K562 (cell line): ENCODE data around the gene AP2S1. TPM values are rescaled to one million over a fixed set of nuclear protein-coding genes. Genes with fewer than 3 reads are reported as not detected.

ENCODE experiments used
- CREM ChIP-seq: IDR thresholded peaks from 2 replicates; pipeline ENCODE4 v1.6.1; 2014; ENCODE audit warnings: antibody characterized with exemption, low read depth
- HCFC1 ChIP-seq: IDR thresholded peaks from 2 replicates; pipeline ENCODE4 v1.6.1; 2012; ENCODE audit warnings: low read depth, low read length, improper control_type of control experiment
- MYNN ChIP-seq, 2 experiments: sonication (generic); formaldehyde crosslinking in 1 of 2; IDR thresholded peaks; 2 replicates each; pipeline versions ENCODE4 v1.5.0 to v1.6.1; 2016 to 2020; ENCODE audit warnings: antibody characterized with exemption in 1 of 2, missing genetic modification reagents in 1 of 2
- ZNF175 ChIP-seq: fragments of 200-800 bp; sonication (Bioruptor generic); IDR thresholded peaks from 2 replicates; pipeline ENCODE4 v1.6.1; 2016; ENCODE audit warnings: low read depth, mild to moderate bottlenecking, missing genetic modification characterization, missing compliant biosample characterization
- ZNF445 ChIP-seq: fragments of 250-450 bp; sonication (Bioruptor Pico); IDR thresholded peaks from 2 replicates; pipeline ENCODE4 v1.4.0; 2020; ENCODE audit warnings: low read depth, mild to moderate bottlenecking, moderate library complexity
- polyA plus RNA-seq, 8 experiments: library from polyadenylated mRNA; depleted of rRNA in 4 of 8; stranded (reverse) in 5 of 8; unstranded in 3 of 8; fragments of >200 nt; fragmentation: Nextera tagmentation in 2 of 8; fragmentation: Illumina TruSeq in 1 of 8; extraction: Ambion mirVana in 2 of 8; extraction: Trizol in 1 of 8; gene quantifications; 2 replicates each; pipeline versions ENCODE4 v1.2.1 to v1.2.3, GENCODE V29; 2011 to 2014; ENCODE audit warnings: inconsistent platforms in 1 of 8, missing spikeins in 1 of 8
- total RNA-seq, 7 experiments: library from RNA; depleted of rRNA in 6 of 7; stranded (reverse); fragments of >200 nt in 6 of 7; fragmentation: Illumina TruSeq in 2 of 7; extraction: Trizol in 2 of 7; gene quantifications; 2 replicates each; pipeline versions ENCODE4 v1.2.1 to v1.2.3, GENCODE V29; 2011 to 2021; ENCODE audit warnings: low replicate concordance in 1 of 7
- TF ChIP-seq, protein P1 (sequence below): sonication (generic); formaldehyde crosslinking; IDR thresholded peaks from 2 replicates; pipeline ENCODE4 v1.8.1; 2023; ENCODE audit warnings: mild to moderate bottlenecking, missing genetic modification reagents, moderate library complexity
- TF ChIP-seq, protein P2 (sequence below), 2 experiments: fragments of 450-650 bp; formaldehyde crosslinking in 1 of 2; IDR thresholded peaks; 2 replicates each; pipeline versions ENCODE4 v1.4.0 to v1.6.1; 2014 to 2020; ENCODE audit warnings: mild to moderate bottlenecking in 2 of 2, borderline replicate concordance in 1 of 2, low read depth in 1 of 2
- TF ChIP-seq, protein P3 (sequence below), 2 experiments: IDR thresholded peaks; 2 replicates each; pipeline ENCODE4 v1.6.1; 2012; ENCODE audit warnings: improper control_type of control experiment in 2 of 2, low read depth in 2 of 2, low read length in 2 of 2, borderline replicate concordance in 1 of 2
- TF ChIP-seq, protein P4 (sequence below): IDR thresholded peaks from 2 replicates; pipeline ENCODE4 v1.6.1; 2011; ENCODE audit not compliant: insufficient read length; ENCODE audit errors: extremely low read depth
- TF ChIP-seq, protein P5 (sequence below), 2 experiments: fragments of 200-800 bp in 1 of 2; sonication (Bioruptor generic) in 1 of 2; sonication (generic) in 1 of 2; formaldehyde crosslinking in 1 of 2; IDR thresholded peaks in 1 of 2; conservative IDR thresholded peaks in 1 of 2; 2 replicates each; pipeline versions ENCODE4 v1.5.0 to v1.6.1; 2016 to 2020; ENCODE audit warnings: missing compliant biosample characterization in 1 of 2, missing genetic modification characterization in 1 of 2, missing genetic modification reagents in 1 of 2

AP2S1 gene
- total and polyA plus RNA-seq, 9 of the 15 experiments (the other 6 are each of a cell fraction or from before 2014, with no cell fraction given), result 32.4 to 294 (median 136) TPM

DNA sequence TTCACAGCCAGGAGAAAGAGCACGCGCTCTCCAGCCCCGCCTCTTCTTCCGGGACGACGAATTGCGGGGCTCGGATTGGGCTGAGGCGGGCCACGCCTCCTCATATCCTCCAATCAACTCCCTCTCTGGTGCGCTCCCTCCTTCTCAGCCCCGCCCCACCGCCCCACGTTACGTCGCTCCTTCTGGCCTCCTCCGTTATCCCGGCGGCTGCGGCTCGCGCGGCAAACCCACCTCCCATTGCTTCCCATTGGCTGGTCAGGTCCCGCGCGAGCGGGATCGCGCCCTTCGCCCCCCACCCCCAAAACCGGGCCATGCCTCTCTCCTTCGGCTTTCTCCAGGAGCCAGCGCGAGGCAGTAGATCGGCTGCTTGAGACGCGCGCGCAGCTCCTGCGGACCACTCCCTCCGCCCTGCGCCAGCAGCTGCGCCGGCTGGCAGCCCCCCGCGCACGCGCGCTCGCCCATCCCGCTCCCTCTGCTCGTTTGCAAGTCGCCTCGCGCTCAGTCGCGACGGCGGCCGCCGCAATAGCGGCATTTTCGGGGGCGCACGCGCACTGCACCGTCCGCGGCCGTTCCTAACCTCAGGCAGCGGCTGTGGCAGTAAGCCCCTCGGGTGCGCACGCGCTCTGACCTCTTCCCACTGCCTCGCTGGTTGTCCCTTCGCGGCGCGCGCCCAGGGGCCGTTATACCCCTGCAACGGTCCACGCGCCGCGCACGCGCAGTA, 9.6 kb upstream of the AP2S1 start (continued):
- peak; percentile 82; the same call in 1 of the 2 replicates for TF ChIP-seq CREM
- TF ChIP-seq, protein P1, sequence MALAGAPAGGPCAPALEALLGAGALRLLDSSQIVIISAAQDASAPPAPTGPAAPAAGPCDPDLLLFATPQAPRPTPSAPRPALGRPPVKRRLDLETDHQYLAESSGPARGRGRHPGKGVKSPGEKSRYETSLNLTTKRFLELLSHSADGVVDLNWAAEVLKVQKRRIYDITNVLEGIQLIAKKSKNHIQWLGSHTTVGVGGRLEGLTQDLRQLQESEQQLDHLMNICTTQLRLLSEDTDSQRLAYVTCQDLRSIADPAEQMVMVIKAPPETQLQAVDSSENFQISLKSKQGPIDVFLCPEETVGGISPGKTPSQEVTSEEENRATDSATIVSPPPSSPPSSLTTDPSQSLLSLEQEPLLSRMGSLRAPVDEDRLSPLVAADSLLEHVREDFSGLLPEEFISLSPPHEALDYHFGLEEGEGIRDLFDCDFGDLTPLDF (CRISPR knock-in tag), result peak; percentile 62
- TF ChIP-seq, protein P2, sequence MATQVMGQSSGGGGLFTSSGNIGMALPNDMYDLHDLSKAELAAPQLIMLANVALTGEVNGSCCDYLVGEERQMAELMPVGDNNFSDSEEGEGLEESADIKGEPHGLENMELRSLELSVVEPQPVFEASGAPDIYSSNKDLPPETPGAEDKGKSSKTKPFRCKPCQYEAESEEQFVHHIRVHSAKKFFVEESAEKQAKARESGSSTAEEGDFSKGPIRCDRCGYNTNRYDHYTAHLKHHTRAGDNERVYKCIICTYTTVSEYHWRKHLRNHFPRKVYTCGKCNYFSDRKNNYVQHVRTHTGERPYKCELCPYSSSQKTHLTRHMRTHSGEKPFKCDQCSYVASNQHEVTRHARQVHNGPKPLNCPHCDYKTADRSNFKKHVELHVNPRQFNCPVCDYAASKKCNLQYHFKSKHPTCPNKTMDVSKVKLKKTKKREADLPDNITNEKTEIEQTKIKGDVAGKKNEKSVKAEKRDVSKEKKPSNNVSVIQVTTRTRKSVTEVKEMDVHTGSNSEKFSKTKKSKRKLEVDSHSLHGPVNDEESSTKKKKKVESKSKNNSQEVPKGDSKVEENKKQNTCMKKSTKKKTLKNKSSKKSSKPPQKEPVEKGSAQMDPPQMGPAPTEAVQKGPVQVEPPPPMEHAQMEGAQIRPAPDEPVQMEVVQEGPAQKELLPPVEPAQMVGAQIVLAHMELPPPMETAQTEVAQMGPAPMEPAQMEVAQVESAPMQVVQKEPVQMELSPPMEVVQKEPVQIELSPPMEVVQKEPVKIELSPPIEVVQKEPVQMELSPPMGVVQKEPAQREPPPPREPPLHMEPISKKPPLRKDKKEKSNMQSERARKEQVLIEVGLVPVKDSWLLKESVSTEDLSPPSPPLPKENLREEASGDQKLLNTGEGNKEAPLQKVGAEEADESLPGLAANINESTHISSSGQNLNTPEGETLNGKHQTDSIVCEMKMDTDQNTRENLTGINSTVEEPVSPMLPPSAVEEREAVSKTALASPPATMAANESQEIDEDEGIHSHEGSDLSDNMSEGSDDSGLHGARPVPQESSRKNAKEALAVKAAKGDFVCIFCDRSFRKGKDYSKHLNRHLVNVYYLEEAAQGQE (IDR thresholded peaks at IDR 0.05; ENCODE audit: borderline replicate concordance), result 0 out of 2 replicates have a peak, but pooled peaks have one; percentile 2
- TF ChIP-seq, protein P2 (CRISPR knock-in tag; IDR thresholded peaks at IDR 0.05; ENCODE audit: low read depth), result peak; percentile 60; the same call in 1 of the 2 replicates
- TF ChIP-seq ZNF175 (CRISPR knock-in tag), result no peak; the same call in 1 of the 2 replicates
- TF ChIP-seq, protein P3, sequence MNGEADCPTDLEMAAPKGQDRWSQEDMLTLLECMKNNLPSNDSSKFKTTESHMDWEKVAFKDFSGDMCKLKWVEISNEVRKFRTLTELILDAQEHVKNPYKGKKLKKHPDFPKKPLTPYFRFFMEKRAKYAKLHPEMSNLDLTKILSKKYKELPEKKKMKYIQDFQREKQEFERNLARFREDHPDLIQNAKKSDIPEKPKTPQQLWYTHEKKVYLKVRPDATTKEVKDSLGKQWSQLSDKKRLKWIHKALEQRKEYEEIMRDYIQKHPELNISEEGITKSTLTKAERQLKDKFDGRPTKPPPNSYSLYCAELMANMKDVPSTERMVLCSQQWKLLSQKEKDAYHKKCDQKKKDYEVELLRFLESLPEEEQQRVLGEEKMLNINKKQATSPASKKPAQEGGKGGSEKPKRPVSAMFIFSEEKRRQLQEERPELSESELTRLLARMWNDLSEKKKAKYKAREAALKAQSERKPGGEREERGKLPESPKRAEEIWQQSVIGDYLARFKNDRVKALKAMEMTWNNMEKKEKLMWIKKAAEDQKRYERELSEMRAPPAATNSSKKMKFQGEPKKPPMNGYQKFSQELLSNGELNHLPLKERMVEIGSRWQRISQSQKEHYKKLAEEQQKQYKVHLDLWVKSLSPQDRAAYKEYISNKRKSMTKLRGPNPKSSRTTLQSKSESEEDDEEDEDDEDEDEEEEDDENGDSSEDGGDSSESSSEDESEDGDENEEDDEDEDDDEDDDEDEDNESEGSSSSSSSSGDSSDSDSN (IDR thresholded peaks at IDR 0.05; ENCODE audit: borderline replicate concordance in 1 of 2, low read depth in 2 of 2, low read length in 2 of 2), result 0 out of 4 replicates have a peak, but pooled peaks of 1 of the 2 experiments have one; percentile 21
- no peak for TF ChIP-seq MYNN (IDR thresholded peaks at IDR 0.05)
- TF ChIP-seq MYNN (CRISPR knock-in tag; IDR thresholded peaks at IDR 0.05), result no peak
- TF ChIP-seq, protein P4, sequence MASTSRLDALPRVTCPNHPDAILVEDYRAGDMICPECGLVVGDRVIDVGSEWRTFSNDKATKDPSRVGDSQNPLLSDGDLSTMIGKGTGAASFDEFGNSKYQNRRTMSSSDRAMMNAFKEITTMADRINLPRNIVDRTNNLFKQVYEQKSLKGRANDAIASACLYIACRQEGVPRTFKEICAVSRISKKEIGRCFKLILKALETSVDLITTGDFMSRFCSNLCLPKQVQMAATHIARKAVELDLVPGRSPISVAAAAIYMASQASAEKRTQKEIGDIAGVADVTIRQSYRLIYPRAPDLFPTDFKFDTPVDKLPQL, result no peak
- no peak for TF ChIP-seq ZNF445 (CRISPR knock-in tag)
- TF ChIP-seq, protein P5, sequence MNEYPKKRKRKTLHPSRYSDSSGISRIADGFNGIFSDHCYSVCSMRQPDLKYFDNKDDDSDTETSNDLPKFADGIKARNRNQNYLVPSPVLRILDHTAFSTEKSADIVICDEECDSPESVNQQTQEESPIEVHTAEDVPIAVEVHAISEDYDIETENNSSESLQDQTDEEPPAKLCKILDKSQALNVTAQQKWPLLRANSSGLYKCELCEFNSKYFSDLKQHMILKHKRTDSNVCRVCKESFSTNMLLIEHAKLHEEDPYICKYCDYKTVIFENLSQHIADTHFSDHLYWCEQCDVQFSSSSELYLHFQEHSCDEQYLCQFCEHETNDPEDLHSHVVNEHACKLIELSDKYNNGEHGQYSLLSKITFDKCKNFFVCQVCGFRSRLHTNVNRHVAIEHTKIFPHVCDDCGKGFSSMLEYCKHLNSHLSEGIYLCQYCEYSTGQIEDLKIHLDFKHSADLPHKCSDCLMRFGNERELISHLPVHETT (CRISPR knock-in tag; conservative IDR thresholded peaks at IDR 0.05 in 1 of 2, IDR thresholded peaks at IDR 0.05 in 1 of 2), result peak in 1 of 2 experiments; percentile 95; a peak in 2 of 4 replicates
- TF ChIP-seq HCFC1, result no peak
